Fibroblast of skin of right biceps (primary cell): ENCODE data around the gene IL22.

Experiments used
- DNase-seq: peaks from one replicate; pipeline ENCODE4 v3.0.0-alpha.2; 2013

The IL22 gene

DNA sequence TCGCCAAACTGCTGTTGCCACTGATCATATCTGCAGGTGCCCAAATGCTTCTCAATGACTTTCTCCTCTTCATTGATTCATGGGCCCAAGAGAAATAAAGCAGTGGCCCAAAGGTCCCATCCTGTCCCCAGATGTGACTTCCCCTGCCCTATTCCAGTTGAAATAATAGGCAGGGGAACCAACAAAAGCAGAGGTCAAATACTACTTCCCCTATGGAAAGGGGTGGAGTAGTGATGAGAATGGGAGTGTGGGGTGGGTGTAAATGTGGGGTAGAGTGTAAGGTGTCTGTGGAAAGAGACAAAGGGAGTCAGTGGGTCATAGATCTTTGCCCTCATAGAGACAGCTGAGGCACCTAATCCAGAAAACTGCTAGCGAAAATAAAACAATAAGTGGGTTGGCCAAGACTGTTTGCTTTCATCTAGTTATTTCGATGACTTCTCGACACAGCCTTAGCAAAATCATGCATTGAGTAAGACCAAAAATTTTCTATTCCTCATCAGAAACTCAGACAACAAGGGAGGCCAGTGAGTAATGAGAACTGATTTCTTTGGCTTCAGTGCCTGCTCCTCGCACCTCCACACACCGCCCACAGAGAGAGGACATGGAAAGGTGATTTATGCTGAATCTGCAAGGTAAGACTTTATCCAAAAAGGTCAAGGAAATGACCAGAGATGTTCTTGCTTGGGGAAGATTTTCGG is 10.9 kb upstream of the IL22 start:
- peak; percentile 57 for DNase-seq

DNA sequence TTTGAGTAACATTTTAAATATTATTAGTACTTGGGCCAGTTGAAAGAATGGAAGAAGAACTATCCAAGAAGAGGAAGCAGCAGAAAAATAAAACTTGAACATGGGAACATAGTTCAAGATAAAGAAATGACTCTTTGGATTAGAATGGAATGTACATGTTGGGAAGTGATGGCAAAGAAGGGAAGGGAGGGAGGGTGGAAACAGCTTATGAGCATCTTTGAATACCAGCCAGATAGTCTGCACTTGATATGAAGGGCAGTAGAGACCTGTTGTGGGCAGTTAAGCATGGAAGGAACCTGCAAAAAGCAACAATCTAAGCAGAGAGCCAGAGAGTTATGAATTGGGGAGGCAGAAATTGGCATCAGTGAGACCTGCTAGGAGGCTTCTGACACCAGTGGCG is 10.0 kb upstream of the IL22 start:
- DNase-seq, result peak; percentile 68

DNA sequence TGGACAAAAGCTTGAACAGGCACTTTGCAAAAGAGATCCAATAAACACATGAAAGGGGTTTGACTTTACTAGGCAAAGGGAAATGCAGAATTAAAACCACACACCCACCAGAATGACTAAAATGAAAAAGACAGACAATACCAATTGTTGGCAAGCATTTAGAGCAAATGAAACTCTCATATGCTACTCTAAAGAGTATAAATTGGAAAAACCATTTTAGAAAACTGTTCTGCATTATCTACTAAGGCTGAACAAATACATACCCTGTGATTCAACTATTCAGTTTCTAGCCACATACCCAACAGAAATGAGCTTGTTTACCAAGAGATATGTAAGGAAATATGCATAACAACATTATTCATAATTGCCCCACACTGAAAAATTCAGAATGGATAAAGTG is 8.5 kb upstream of the IL22 start:
- DNase-seq, result no peak

DNA sequence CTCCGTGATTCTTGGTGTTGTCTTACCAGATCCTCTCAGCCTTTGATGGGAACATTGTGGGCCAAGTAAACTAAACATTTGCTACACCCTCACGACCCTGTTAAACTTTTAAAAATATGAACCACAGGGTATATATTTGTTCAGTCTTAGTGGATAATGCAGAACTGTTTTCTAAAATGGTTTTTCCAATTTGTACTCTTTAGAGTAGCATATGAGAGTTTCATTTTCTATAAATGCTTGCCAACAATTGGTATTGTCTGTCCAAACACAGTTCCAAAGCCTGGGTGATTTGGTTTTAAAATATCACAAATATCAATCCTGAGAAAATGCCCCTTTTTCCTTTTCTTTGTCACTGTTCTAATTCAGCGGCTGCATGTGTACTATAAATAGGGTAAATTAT is 6.7 kb upstream of the IL22 start:
- DNase-seq, result no peak

DNA sequence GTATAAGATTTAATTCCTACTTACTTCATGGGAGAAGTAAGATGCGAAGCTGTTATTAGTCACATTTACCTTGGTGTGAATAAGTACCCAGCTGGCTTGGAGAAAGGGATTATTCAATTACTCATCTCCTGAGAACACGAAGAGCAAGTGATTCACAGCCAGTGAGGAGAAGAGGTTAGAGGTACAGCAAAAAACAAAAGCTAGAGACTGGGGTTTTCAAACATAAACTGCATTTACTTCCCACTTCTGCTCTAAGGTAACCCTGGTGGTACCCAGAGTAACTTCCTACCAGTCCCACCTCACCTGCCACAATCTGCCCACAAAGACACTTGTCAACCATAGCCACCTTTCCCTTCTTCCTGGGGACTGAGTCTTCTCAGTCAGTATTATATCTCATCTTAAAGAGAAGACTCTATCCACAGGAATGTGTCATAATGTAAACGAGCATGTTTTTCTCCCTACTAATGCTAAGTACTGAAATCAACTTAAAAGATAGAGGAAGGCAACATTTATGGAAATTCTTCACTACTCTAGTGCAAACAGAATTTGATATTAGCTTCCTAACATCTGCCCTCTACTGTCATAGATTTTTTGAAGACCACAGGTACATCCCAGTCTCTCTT is 6.0 kb upstream of the IL22 start:
- peak; percentile 87 for DNase-seq

DNA sequence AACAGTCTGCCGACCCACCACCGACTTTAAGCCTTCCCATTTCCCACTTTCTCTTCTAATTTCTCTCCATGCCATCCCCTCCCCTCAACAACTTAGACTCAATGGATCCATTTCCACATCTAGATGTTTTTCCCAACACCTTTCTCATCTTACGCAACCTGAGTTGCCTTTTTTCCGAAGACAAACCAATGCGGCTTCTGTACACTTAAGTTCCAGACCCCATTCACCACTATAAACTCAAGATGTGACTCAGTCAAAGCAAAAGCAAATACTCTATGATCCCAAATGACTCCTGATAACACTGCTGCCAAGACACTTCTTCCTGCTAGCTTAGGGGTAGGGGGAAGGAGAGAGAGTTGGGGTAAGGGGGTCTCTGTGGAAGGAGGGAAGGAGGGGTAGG is 1.3 kb downstream of the IL22 start:
- no peak for DNase-seq

DNA sequence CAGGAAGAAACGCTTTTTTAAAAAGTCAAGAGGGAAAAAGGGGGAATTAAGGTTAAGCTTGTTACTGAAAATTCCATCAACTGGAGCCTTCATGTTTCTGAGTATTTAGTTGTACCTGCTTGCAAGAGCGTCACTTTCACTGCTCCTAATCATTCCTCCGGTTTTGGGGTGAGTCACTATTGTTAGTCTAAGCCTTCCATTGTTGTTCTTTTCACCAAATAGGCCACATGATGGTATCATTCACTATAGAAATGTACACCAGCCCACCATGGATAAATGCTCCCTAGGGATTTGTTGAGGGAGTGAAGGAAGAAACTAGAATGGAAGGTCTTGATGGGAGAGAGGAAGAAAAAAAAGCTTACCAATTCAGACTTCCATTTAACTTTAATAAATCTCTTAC is 3.0 kb downstream of the IL22 start:
- DNase-seq, result no peak

DNA sequence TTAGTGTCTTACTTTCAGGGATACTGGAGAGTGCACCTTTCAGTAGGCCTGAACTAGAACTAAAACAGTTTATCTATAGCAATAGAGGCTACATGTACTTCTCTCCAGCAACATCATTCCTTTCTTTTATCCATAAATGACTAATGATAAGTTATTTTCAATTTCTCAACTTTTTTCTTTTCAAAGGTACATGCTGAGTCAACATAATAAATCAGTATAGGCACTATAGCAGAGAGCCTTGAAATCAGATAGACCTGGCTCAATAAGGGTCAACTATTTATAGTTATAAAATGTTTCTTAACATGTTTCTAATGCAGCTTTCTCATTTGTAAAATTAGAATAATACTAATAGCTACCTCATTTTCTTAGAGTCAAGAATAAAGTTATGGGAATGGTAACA is 5.6 kb downstream of the IL22 start:
- DNase-seq, result no peak

DNA sequence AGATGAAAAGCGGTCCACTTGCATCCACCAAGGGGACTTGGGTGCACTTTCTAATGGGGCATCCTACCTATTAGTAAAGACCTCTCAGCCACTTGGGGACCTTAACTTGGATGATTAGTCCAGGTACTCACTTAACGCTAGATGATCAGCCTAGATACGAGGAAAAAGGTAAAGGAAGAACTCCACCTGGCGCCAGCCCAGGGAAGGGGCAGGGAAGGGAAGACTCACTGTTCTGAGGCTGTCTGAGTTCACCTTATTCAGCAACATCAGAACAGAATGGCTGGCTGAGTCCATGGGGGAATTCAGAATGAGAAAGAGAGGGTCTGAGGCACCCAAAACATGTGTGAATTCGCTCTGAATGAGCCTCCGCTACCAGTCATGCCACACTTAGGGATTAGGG is 7.1 kb downstream of the IL22 start:
- DNase-seq, result no peak

DNA sequence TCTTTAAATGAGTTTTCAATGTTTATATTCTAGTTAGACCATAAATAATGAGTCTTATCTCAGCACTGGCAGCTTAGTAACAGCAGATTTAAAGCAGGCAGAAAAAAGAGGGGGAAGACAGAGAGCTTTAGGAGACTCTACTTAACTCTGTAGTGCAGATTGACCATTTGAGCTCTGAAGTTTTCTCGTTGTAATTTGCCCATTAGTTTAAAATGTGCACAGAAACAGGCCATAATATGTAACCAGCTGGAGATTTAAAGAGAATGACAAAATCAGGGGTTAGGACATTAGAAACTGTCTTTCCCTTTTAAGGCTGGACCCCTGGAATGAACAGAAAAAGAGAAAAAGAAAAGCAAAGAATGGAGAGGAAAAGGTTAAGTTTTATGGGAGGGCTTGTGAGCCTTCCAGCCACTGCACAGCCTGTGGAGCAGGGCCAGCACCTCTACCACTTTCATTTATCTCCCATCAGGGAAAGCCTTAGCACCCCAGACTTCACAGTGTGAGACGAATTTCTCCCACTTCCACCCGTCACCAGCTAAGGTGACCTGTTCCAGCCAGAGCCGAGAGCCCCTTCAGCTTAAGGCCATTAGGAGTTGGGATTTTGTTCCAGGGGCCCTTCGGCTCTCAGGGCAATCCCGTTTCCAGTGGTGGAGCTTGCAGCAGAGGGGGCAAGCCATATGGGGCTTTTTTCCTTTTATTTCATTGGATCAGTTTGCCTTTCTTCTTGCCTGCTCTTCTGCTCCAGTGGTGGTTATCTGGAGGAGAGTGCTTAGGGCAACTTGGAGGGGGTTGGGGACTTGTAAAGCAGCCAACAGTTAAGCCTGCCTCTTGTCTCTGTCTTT is 8.0 kb downstream of the IL22 start:
- DNase-seq, result peak; percentile 40

DNA sequence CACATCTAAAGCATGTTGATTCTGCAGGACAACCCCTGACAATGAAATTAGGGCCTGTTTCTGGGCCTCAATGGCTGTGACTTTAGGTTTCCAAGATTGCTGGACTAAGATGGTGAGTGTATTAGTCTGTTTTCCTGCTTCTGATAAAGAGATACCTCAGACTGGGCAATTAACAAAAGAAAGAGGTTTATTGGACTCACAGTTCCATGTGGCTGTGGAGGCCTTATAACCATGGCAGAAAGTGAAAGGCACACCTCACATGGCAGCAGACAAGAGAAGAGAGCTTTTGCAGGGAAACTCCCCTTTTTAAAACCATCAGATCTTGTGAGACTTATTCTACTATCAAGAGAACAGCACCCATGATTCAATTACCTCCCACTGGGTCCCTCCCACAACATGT is 10.6 kb downstream of the IL22 start:
- no peak for DNase-seq

DNA sequence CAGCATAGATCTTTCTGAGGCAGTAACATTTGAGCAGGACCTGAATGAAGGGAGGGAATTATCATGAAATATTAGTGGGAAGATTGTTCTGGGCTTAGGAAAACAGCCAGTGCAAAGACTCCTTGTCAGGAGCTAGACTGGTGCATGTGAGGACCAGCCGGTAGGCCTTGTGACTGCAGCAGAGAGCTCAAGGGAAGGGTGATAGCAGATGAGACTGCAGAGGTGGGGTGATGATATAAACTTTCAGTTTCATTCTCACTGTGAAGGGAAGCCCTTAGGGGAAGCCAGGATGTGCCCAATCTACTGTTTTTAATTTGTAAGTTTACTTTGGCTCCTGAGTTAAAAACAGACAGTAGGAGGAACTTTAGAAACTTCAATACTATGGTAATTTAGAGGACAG is 12.4 kb downstream of the IL22 start:
- no peak for DNase-seq

DNA sequence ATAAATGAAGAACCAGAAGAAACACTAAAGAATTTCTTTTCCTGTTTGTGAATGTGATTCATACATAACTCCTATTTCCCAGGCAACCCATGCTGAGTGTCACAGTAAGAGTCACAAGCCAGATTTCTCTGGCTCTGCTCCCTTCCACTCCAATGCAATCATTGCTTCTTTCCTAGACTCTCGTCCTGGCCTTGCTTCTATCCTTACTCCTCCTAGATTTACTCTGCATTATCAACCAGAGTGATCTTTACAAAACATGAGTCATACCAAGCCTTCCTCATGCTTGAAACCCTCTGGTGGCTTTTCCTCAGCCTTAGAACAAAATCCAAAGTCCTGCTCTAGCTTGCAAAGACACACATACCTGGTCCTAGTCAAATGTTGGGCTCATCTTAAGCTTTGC is 13.3 kb downstream of the IL22 start:
- DNase-seq, result peak; percentile 94

DNA sequence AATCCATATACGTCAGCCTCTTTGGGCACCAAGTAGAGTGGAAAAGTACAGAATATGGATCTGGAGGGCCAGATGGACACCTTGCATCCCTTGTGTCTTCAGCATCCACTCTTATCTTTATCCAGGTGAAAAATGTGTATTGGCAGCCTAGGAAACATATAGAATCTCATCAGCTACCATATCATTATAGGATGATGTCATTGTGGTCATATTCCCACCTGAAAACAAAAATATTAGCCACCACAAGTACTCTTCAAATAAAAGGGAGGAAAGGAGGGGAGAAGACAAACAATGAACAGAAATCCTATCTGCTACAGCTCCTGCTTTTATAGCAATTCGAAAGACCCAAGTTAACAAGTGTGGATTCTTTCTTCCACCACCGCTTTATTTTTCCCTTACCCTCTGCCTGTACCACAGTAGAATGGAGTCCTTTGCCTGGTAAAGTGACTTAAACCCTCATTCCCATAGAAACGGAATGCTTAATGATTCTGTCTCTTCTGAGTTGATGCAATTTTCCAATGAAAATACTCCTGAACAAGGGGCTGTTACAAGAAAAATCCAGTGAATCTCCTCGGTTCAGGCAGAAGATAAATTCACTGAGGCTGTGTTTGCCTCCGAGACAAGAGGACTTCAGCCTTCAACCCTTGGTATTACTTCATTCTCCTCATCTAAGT is 14.0 kb downstream of the IL22 start:
- no peak for DNase-seq

DNA sequence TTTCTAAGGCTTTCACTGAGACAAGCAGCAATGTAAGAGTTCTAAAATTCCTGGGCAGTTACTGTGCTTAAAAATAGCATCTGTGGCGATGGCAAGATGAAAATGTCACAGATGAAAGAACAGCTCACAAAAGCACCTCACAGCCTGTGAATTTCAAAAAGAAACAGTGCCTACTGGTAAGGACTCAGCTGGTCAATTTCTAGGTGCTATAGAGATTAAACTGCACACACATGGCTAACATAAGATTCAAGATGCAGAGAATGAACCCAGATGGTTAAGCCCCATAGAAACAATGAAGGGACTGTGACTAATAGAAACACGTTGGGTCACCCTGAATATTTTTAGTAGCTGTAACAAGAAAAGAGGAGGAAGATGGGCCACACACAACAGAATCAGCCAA is 15.8 kb downstream of the IL22 start:
- DNase-seq, result peak; percentile 42

DNA sequence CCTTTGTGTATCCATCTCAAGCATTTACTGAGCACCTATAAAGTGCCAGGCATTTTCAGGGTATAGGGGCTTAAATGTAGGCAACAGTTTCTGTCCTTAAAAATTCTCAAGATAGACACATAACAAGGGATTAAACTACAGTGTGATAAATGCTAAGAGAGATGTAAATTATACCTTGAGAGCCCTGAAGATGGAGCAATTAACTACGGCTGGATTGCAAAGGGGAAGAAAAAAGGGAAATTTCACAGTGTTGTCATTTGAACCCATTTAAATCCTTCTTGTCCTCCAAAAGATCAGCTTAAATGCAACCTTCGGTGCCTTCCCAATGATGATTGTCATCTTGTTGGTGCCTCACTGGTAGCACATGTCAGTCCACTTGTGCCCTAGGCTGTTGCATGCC is 16.3 kb downstream of the IL22 start:
- no peak for DNase-seq

DNA sequence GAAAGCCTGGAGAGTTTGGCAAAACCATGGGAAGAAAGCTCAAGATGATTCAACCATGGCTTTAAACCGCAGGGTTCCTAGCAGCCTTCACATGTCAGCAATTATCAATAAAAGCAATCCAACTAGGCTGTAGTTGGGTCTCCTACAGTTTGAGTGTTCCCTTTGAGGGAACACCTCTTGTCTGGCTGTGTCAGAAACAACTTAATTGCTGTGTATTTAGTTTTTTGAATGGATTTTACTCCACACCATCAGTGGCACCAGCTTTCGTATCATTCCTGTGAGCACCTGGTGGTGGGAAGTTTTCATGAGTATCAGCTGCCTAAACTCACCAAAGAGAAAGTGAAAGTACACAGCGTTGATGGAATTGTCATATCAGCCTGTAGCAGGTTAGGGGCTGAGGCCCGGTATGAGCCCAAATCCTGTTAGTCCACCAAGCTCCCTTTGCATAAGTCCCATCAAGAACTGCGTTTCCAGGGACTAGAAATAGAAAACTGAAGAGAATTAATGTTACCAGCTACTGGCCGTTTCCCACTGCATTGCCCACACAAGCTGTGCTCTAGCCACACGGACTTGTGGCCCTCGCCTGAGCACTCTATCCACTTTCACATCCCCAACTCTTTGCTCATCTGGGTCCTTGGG is 16.9 kb downstream of the IL22 start:
- no peak for DNase-seq

DNA sequence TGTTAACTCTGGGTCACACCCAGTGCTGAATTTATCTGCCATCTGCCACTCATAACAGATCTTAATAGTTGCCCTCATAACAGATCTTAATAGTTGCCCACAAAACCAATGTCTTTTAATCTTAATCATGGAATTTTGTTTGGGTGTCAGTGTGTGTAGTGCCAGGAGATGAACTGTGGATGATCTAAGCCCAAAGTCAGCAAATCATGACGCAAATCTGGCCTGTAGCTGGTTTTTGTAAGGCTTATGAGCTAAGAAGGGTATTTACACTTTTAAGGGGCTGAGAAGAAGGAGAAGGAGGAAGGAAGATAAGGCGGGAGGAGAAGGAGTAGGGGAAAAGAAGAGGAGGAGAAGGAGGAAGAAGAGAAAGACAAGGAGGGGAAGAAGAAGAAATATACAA is 17.8 kb downstream of the IL22 start:
- DNase-seq, result no peak

DNA sequence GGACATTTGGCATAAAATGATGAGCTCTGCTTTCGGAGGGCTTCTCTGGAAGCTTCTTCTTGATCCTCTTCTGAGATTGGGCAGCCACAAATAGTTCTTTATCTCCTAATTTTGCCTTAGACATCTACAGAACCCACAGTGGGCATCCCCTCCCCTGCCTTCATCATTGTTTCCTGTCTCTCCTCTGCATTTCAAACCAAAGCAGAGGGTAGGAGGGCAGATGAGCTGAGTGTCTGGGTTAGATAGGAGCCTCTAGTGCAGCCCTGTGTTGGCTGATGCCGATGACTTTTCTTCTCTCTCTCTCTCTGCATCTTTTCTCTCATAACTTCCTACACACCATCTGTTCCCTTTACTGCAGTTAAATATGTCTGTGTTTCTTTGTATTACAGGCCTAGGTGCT is 19.3 kb downstream of the IL22 start:
- no peak for DNase-seq

DNA sequence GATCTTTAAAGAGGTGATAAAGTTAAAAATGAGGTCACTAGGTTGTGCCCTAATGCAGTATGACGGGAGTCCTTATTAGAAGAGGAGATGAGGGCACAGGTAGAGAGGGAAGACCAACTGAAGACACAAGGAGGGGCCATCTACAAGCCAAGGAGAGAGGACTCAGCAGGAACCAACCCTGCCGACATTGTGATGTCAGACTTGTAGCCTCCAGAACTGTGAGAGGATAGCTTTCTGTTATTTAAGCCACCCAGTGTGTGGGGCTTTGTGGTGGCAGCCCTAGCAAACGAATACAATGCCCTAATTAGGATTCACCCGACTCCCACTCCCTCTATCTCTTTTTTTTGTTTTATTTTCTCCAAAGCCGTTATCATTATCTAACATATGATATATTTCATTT is 19.9 kb downstream of the IL22 start:
- no peak for DNase-seq

DNA sequence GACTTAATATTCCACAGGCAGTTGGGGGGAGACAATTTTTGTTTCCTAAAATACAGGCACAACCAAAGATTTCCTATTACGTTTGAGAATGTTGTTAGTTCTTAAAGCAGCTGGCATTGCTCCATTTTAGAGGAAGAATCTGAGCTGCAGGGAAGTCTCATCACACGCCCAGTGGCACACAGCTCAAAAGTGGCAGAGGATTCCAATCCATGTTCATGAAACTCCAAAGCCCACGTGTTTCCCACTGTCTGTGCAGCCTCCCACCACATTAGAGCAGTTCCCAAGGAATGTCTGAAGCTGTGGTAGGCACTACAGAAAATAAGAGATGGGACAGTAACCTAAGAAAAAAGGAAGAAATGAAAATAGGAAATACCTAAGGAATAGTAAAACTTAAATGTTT is 21.7 kb downstream of the IL22 start:
- DNase-seq, result no peak

DNA sequence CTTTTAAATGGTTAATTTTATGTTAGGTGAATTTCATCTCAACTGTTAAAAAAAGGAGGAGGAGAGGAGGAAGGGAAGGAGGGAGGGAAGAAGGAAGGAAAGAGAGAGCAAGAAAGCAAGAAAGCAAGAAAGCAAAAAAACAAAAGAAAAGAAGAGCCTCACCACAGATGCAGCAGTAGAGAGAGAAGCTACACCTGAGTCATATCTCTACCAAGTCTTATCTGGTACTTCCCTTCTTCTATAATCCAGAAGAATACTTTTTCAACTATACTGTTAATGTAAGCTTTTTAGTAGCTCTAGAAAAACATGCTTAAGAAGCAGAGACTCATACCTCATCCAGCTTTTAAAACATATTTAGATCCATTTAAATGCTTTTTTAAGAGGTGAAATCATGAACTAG is 22.2 kb downstream of the IL22 start:
- no peak for DNase-seq

DNA sequence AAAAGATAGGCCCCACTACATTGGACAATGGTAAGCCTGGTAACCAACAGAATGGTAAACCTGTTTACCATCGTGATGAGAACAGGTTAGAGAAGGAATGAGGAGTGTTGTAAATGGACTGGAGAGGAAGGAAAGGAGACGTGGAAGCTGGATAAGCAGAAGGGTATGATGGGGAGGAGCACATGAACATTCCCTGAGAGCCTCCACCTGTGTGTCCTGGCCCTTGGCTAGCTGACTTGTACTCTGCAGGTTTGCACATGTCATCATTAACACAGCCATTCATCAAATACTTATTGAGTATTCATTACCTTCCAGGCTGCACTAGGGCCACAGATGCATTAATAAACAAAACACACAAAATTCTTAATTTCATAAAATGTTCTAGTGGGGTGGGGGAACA is 23.4 kb downstream of the IL22 start:
- DNase-seq, result no peak
